DMS 273 (cell line): Measurements from ENCODE around the gene LRRC14B.
"Not testable (repeated sequence)": the region's sequence is repeated elsewhere in the genome, so short reads cannot be mapped to it uniquely, and the experiment has no call there.

Source experiments
- DNase-seq: peaks from one replicate; lab custom pipeline; 2025; ENCODE audit not compliant: unreplicated experiment; lab: John Stamatoyannopoulos, UW

The LRRC14B gene

DNA sequence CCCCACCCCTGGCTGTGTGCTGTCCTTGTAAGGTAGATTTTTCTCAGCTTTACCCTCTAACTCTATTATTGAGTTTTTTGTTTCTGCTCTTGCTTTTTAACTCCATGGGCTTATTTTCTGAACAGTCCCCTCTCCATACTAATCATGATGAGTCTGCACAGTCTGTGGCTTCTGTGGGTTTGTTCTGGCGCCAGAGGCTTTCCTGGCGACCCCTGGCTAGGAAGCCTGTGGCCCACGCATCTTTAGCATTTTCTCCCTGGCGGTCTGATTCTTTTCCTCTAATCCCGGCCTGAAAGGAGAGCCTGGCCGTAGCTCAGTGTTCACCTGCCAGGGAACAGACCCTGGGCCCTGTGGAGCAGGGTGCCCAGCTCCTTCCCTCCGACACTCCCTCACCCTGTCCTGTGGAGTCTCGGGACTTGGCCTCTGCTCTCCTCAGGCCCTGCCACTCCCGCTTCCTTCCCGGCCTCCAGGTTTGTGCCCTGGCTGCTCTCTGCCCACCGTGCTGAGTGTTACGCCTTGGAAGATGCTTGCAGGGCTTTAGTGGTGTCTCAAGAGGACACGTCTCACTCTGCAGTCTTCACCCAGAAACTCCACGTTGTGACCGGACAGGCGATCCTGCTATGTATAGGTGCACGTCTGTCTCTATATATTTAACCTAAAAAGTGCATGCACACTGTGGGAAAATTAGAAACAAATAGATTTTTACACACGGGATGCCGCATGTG is 31.7 kb upstream of the LRRC14B start:
- no peak for DNase-seq

GRCh38 chr5:160173-160510 is 31.2 kb upstream of the LRRC14B start:
- no peak for DNase-seq

- DNase-seq: no peak
These were observed 30.1 kb upstream of the LRRC14B start for GRCh38 chr5:160921-161802.

GRCh38 chr5:161803-162110 is 29.5 kb upstream of the LRRC14B start:
- DNase-seq: no peak

- DNase-seq: no peak
These were observed 29.1 kb upstream of the LRRC14B start for GRCh38 chr5:162190-162564.

DNA sequence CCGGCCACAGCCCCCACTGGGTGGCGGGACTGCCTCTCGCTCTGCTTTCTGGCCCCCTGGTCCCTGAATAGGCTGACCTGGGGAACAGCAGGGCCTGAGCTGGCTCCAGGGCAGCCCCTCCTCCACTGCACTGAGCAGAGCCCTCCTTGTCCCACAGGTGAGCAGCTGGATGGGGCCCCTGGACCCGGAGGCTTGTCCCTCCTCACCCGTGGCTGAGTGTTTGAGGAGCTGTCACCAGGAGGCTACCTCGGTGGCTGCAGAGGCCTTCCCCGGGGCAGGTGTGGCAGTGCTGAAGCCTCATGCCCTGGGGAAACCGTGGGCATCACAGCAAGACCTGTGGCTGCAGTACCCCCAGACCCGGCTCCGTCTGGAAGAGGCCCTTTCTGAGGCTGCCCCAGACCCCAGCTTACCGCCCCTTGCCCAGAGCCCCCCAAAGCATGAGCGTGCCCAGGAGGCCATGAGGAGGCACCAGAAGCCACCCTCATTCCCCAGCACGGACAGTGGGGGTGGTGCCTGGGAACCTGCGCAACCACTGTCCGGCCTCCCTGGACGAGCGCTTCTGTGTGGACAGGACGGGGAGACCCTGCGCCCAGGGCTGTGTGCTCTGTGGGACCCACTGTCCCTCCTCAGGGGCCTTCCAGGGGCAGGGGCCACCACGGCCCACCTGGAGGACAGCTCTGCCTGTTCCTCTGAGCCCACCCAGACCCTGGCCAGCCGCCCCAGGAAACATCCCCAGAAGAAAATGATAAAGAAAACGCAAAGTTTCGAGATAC is 28.5 kb upstream of the LRRC14B start:
- DNase-seq: no peak

DNA sequence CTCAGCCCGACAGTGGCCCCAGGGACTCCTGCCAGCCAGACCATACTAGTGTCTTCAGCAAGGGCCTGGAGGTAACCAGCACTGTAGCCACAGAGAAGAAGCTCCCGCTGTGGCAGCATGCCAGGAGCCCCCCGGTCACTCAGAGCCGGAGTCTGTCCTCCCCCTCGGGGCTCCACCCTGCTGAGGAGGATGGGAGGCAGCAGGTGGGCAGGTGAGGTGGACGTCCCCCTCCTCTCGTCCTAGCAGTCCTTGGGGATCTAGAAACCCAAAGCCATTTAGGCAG is 28.0 kb upstream of the LRRC14B start:
- DNase-seq: no peak

GRCh38 chr5:163841-164240 is 27.5 kb upstream of the LRRC14B start:
- DNase-seq: no peak

- no peak for DNase-seq
These were observed 27.1 kb upstream of the LRRC14B start for GRCh38 chr5:164244-164643.

DNA sequence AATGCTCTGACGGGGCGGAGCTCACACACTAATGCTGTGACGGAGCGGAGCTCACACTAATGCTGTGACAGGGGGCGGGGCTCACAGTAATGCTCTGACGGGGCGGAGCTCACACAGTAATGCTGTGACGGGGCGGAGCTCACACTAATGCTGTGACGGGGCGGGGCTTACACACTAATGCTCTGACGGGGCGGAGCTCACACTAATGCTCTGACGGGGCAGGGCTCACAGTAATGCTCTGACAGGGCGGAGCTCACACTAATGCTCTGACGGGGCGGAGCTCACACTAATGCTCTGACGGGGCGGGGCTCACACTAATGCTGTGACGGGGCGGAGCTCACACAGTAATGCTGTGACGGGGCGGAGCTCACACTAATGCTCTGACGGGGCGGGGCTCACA is 26.5 kb upstream of the LRRC14B start:
- DNase-seq: not testable (repeated sequence)

- DNase-seq: no peak
These were observed 24.6 kb upstream of the LRRC14B start for GRCh38 chr5:166441-167372.

DNA sequence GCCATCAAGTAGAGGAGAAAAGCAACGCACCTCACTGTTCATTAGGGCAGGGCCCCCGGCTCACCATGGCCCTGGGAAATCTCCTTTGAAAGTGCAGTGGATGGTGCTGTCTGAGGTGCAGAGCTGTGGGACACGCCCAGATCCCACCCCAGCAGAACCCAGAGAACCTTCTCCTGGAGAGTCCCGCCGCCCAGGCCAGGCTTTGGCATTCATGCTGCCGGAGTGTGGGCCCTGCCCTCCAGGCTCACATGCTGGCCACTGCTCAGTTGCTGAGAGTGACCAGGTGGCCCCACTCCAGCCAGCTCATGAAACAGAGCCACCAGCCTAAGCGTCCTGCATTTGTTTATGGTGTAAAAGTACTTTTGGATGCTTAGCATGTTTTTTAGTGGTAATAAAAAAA is 23.8 kb upstream of the LRRC14B start:
- DNase-seq: no peak

GRCh38 chr5:167982-168660 is 23.2 kb upstream of the LRRC14B start:
- DNase-seq: no peak

DNA sequence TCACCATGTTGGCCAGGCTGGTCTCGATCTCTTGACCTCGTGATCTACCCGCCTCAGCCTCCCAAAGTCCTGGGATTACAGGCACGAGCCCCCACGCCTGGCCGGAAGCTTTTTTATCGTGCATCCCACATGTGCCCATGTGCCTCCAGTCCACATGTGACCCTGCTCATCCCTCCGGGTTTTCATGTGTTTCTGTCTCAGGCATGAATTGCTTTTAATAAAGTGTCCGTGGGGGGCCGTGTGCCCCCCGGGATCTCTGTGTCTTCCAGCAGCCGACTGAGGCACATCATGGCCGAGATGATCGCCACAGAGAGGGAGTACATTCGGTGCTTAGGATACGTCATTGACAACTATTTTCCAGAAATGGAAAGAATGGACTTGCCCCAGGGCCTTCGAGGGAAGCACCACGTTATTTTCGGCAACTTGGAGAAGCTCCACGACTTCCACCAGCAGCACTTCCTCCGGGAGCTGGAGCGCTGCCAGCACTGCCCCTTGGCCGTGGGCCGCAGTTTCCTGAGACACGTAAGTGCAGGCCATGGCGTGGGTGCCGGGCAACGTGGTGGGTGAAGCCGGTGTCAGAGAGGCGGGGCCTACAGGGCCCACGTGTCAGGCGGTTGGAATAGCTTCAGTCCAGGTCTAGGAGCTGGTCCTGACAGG is 22.1 kb upstream of the LRRC14B start:
- DNase-seq: no peak

DNA sequence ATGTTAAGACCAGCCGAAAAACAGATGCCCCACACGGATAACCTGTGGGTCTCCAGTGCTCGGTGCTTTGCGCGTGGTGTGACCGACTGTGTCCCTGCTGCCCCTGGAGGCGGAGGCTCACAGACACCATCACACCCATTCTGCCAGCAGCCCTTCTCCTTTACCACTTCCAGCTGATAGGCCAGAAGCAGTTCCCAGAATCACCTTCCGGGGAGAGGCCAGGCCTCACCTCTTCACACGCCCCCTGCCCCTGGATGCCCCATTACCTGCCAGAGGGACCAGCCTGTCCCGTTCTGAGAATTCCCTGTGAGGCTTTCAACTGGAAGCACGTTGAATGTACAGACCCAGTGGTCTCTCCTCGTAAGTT is 21.6 kb upstream of the LRRC14B start:
- no peak for DNase-seq

GRCh38 chr5:170971-171800 is 20.1 kb upstream of the LRRC14B start:
- no peak for DNase-seq

- no peak for DNase-seq
These were observed 19.4 kb upstream of the LRRC14B start for GRCh38 chr5:171801-172331.

DNA sequence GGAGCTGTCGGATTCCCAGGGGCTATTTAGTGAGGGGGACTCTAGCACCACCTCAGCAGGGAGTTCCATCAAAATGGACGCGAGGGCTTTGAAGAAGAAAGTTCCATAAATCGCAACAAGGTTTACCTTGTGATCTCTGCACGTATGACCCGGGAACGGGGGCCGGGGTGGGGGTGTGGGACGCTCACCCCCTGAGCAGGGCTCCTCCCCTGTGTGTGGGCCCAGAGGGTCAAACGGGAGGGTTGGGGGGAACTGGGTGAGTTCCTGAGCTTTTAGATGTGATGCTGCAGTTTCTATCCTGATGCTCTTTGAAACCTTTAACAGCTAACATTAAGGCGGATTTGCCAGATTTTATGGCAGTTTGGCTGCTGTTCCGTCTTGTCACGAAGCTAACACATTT is 18.9 kb upstream of the LRRC14B start:
- DNase-seq: no peak

GRCh38 chr5:172841-173251 is 18.4 kb upstream of the LRRC14B start:
- DNase-seq: no peak
